Inferior parietal cortex (tissue), 1 donor: Measurements from ENCODE around the gene AMPD3.

Source experiments
- DNase-seq: peaks from one replicate; pipeline ENCODE4 v3.0.0-alpha.2; 2016; ENCODE audit errors: extremely low spot score

AMPD3 gene

GRCh38 chr11:10538924-10539323, 83.9 kb downstream of the AMPD3 start:
- no peak for DNase-seq

- no peak for DNase-seq
Observed at GRCh38 chr11:10539339-10539738, 84.3 kb downstream of the AMPD3 start.

- DNase-seq: no peak
Observed at GRCh38 chr11:10540546-10540914, 85.5 kb downstream of the AMPD3 start.

GRCh38 chr11:10540915-10541560, 86.0 kb downstream of the AMPD3 start, which contains the start of gene RNF141:
Gene RNF141, minus strand, starts transcription at chr11:10541187. Its CDS starts 7,029 bp downstream, at chr11:10534158.
- DNase-seq: peak; percentile 94

GRCh38 chr11:10541561-10541930, 86.5 kb downstream of the AMPD3 start:
- DNase-seq: no peak

- DNase-seq: no peak
Observed at GRCh38 chr11:10542776-10543175, 87.7 kb downstream of the AMPD3 start.

- no peak for DNase-seq
Observed at GRCh38 chr11:10543782-10544181, 88.7 kb downstream of the AMPD3 start.

GRCh38 chr11:10544491-10545465, 89.7 kb downstream of the AMPD3 start:
- DNase-seq: no peak

- DNase-seq: no peak
Observed at GRCh38 chr11:10550503-10551289, 95.6 kb downstream of the AMPD3 start.

GRCh38 chr11:10551290-10551592, 96.2 kb downstream of the AMPD3 start:
- no peak for DNase-seq

GRCh38 chr11:10551845-10552352, 96.8 kb downstream of the AMPD3 start:
- no peak for DNase-seq

- no peak for DNase-seq
Observed at GRCh38 chr11:10556590-10556989, 101.5 kb downstream of the AMPD3 start.
